ENCODE results near the gene SHBG. TPM values are rescaled to one million over a fixed set of nuclear protein-coding genes. Genes with fewer than 3 reads are reported as not detected.
"Not testable (repeated sequence)": the region's sequence is repeated elsewhere in the genome, so short reads cannot be mapped to it uniquely, and the experiment has no call there.

SHBG gene
- total and polyA plus RNA-seq, 2 experiments from 2014 or later: 0.38 to 0.48 TPM

GRCh38 chr17:7593296-7593695 lies 36.6 kb upstream of the SHBG start:
- H3K4me3 ChIP-seq: no peak overlapping the region
- no peak overlapping the region for H2AFZ ChIP-seq
- TF ChIP-seq STAT1 (IDR thresholded peaks at IDR 0.05; ENCODE audit: unreplicated experiment) (no peak), NANOG (IDR thresholded peaks at IDR 0.05; ENCODE audit: borderline replicate concordance) (no peak), CTCF (conservative IDR thresholded peaks at IDR 0.05; ENCODE audit: low read depth in 2 of 2) (no peak)
- DNase-seq (ENCODE audit: low spot score) (no peak), ATAC-seq (no peak)
- peaks cover 65% of the 10 kb centered on the region for H3K36me3 Mint-ChIP-seq (ENCODE audit: low read depth)
- H3K9me3 Mint-ChIP-seq: no peaks in the 10 kb centered on the region
- no peaks in the 10 kb centered on the region for H3K9me2 ChIP-seq (ENCODE audit: insufficient read depth)
- no peak overlapping the region for H3K27ac ChIP-seq (ENCODE audit: low read depth)
- peaks cover 26% of the 10 kb centered on the region for H3F3A ChIP-seq (replicated peaks; ENCODE audit: low read depth)
- H3K27me3 ChIP-seq (ENCODE audit: insufficient read depth): no peaks in the 10 kb centered on the region
- no peak overlapping the region for H3K27ac Mint-ChIP-seq
- H3K4me1 ChIP-seq (ENCODE audit: insufficient read depth): peaks cover 14% of the 10 kb centered on the region
- H4K20me1 ChIP-seq (replicated peaks; ENCODE audit: insufficient read depth): no peaks in the 10 kb centered on the region; the same call in 1 of the 2 replicates
- H3K4me3 Mint-ChIP-seq: no peak overlapping the region
- no peak overlapping the region for H3K4me2 ChIP-seq
- H3K27me3 Mint-ChIP-seq (ENCODE audit: insufficient read depth, low read depth, poor library complexity): peaks cover 15% of the 10 kb centered on the region
- peaks cover 32% of the 10 kb centered on the region for H3K36me3 ChIP-seq (ENCODE audit: insufficient read depth)
- H3K79me2 ChIP-seq (replicated peaks; ENCODE audit: insufficient read depth): no peaks in the 10 kb centered on the region
- H3K4me1 Mint-ChIP-seq: peaks cover 26% of the 10 kb centered on the region

GRCh38 chr17:7597561-7597960 lies 32.4 kb upstream of the SHBG start:
- not testable (repeated sequence) for H3K27ac ChIP-seq (ENCODE audit: low read depth); H3F3A ChIP-seq (replicated peaks; ENCODE audit: low read depth); H3K4me3 ChIP-seq; H2AFZ ChIP-seq; H3K4me1 Mint-ChIP-seq; H3K9me2 ChIP-seq (ENCODE audit: insufficient read depth); H3K79me2 ChIP-seq (replicated peaks; ENCODE audit: insufficient read depth); H3K27me3 ChIP-seq (ENCODE audit: insufficient read depth); H3K4me3 Mint-ChIP-seq; DNase-seq (ENCODE audit: low spot score); H4K20me1 ChIP-seq (replicated peaks; ENCODE audit: insufficient read depth); H3K27ac Mint-ChIP-seq; H3K4me2 ChIP-seq; H3K4me1 ChIP-seq (ENCODE audit: insufficient read depth); H3K27me3 Mint-ChIP-seq (ENCODE audit: insufficient read depth, low read depth, poor library complexity); H3K9me3 Mint-ChIP-seq; ATAC-seq
- H3K36me3 Mint-ChIP-seq (ENCODE audit: low read depth): peaks cover 86% of the 10 kb centered on the region
- peaks cover 37% of the 10 kb centered on the region for H3K36me3 ChIP-seq (ENCODE audit: insufficient read depth)

GRCh38 chr17:7606280-7606679 lies 23.7 kb upstream of the SHBG start:
- Histone ChIP-seq H3K27me3 (ENCODE audit: insufficient read depth) (no peaks in the 10 kb centered on the region), H2AFZ (no peak overlapping the region), H3F3A (replicated peaks; ENCODE audit: low read depth) (peaks cover 4% of the 10 kb centered on the region; the same call in 1 of the 2 replicates), H3K4me2 (no peak overlapping the region), H3K27ac (ENCODE audit: low read depth) (no peak overlapping the region), H3K4me3 (no peak overlapping the region), H4K20me1 (replicated peaks; ENCODE audit: insufficient read depth) (peaks cover 23% of the 10 kb centered on the region), H3K36me3 (ENCODE audit: insufficient read depth) (peaks cover 40% of the 10 kb centered on the region), H3K4me1 (ENCODE audit: insufficient read depth) (no peaks in the 10 kb centered on the region), H3K9me2 (ENCODE audit: insufficient read depth) (no peaks in the 10 kb centered on the region), H3K79me2 (replicated peaks; ENCODE audit: insufficient read depth) (peaks cover 35% of the 10 kb centered on the region)
- Mint-ChIP-seq H3K9me3 (no peaks in the 10 kb centered on the region), H3K27ac (no peak overlapping the region), H3K27me3 (ENCODE audit: insufficient read depth, low read depth, poor library complexity) (peaks cover 4% of the 10 kb centered on the region), H3K4me3 (no peak overlapping the region), H3K4me1 (no peaks in the 10 kb centered on the region; the same call in 1 of the 3 replicates), H3K36me3 (ENCODE audit: low read depth) (peaks cover 53% of the 10 kb centered on the region)
- no peak for TF ChIP-seq CTCF (conservative IDR thresholded peaks at IDR 0.05; ENCODE audit: low read depth in 2 of 2)
- TF ChIP-seq CREB1 (CRISPR knock-in tag; IDR thresholded peaks at IDR 0.05; ENCODE audit: low read depth): no peak
- no peak for TF ChIP-seq EZH2 (IDR thresholded peaks at IDR 0.05; ENCODE audit: low read depth, unreplicated experiment)
- no peak for TF ChIP-seq ZNF114 (CRISPR knock-in tag; IDR thresholded peaks at IDR 0.05)
- TF ChIP-seq ZNF331 (CRISPR knock-in tag; IDR thresholded peaks at IDR 0.05; ENCODE audit: low read depth): no peak
- TF ChIP-seq POLR2AphosphoS5 (IDR thresholded peaks at IDR 0.05; ENCODE audit: low read depth): no peak
- no peak for TF ChIP-seq STAT1 (IDR thresholded peaks at IDR 0.05; ENCODE audit: unreplicated experiment)
- no peak for DNase-seq (ENCODE audit: low spot score)
- ATAC-seq: no peak

Measured in GM23338 (cell line).